ENCODE data around the gene GRIN2D. TPM values are rescaled to one million over a fixed set of nuclear protein-coding genes. Genes with fewer than 3 reads are reported as not detected.

Gene GRIN2D
- total and polyA plus RNA-seq, 2 of the 8 experiments (the other 6 are each of a cell fraction or from before 2014, with no cell fraction given) = 2.2 to 12.4 TPM

DNA sequence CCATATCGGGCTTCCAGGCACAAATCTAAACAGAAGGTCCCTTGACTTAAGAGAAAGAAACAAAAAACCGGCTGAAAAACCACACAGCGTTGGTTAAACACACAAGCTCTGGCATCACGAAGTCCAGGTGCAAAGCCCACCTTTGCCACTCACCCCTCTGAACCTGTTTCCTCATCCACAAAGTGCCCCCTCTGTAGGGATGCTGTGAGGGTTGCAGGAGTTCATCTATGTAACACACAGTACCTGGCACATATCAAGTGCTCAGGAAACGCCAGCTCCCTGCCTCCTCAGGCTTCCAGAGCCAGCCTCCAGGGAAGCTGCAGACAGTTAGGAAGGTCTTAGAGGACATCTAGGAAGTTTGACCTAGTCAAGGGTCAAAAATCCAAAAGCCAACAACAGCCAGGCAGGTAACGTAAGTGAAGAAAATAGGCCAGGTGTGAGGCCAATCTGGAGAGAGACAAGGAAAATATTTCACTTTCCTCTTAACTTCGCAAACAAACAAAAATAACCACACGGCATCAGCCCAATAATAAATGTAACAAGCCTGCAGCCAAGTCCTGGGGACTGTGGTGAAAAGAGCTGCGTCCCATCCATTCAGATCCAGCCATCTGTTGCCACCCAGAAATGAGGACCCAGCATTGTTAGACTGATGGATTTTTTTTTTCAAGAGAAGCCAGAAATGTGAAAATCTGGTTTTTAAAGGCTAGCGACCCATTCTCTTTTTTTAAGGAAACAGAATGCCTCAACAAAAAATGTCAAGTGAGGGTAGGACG lies 12.1 kb upstream of the GRIN2D start (continued):
- TF ChIP-seq CHD7 (IDR thresholded peaks at IDR 0.05; ENCODE audit: insufficient replicate concordance, low read length) = no peak
- no peak for TF ChIP-seq ASH2L (IDR thresholded peaks at IDR 0.05; ENCODE audit: low read length)
- peak; percentile 14 to 44 (median 21); a peak in 3 of 4 replicates for TF ChIP-seq CTCF (IDR thresholded peaks at IDR 0.05; ENCODE audit: control extremely low read depth in 1 of 3, insufficient read depth in 1 of 3, low read depth in 1 of 3, low read length in 3 of 3)

All from H1 (cell line).